Measurements from ENCODE around the gene DACH2.

GRCh38 chrX:86579777-86580176, 431.5 kb downstream of the DACH2 start:
- TF ChIP-seq ATF3 (IDR thresholded peaks at IDR 0.05): no peak
- TF ChIP-seq CTCF (IDR thresholded peaks at IDR 0.05; ENCODE audit: low read depth, low read length, missing input control): no peak
- TF ChIP-seq RAD21 (IDR thresholded peaks at IDR 0.05): no peak
- no peak for TF ChIP-seq REST (IDR thresholded peaks at IDR 0.05)
- no peak for TF ChIP-seq TAF1 (conservative IDR thresholded peaks at IDR 0.05)
- no peak for TF ChIP-seq GABPA (IDR thresholded peaks at IDR 0.05 in 1 of 2, conservative IDR thresholded peaks at IDR 0.05 in 1 of 2)
- no peak for TF ChIP-seq JUND (IDR thresholded peaks at IDR 0.05)
- no peak for TF ChIP-seq YY1 (IDR thresholded peaks at IDR 0.05)
- TF ChIP-seq MAX (IDR thresholded peaks at IDR 0.05): no peak
- TF ChIP-seq HNF4G (IDR thresholded peaks at IDR 0.05): no peak
